ENCODE results near the gene OSTF1. TPM values are rescaled to one million over a fixed set of nuclear protein-coding genes. Genes with fewer than 3 reads are reported as not detected.

The OSTF1 gene
- total and polyA plus RNA-seq, 2 donors (not counting 3 experiments of a cell fraction or from before 2014, with no cell fraction given), result 23.5 to 70.9 TPM

DNA sequence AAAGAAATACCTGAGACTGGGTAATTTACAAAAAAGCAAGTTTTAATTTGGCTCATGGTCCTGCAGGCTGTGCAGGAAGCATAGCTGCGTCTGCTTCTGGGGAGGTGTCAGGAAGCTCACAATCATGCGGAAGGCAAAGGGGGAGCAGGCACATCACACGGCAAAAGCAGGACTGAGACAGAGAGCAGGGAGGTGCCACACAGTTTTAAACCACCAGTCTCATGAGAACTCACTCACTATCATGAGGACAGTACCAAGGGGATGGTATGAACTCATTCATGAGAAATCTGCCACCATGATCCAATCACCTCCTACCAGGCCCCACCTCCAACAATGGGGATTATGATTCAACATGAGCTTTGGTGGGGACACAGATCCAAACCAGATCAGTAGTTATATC lies 96.2 kb downstream of the OSTF1 start:
- ChIA-PET POLR2A (interaction anchor here (0.6 to 1.5 kb wide), 2 partner anchors 93 to 341 kb away, joined by 6 read pairs; no protein-coding TSS in a partner anchor), CTCF (interaction anchor here (1.5 to 3.3 kb wide), 4 partner anchors 13 to 411 kb away, joined by 6 to 45 read pairs (median 30); partner anchors contain the start of genes NMRK1 and OSTF1)
- Histone ChIP-seq H3K4me1 (ENCODE audit: control insufficient read depth, extremely low read depth, insufficient read depth, low read length) (peaks cover 5% of the 10 kb centered on the region), H3K9me3 (replicated peaks; ENCODE audit: control insufficient read depth, insufficient read depth, low read length) (no peaks in the 10 kb centered on the region), H2AFZ (ENCODE audit: low read depth, low read length) (no peak overlapping the region), H3K9me1 (replicated peaks; ENCODE audit: control insufficient read depth, extremely low read depth, insufficient read depth, low read length) (no peaks in the 10 kb centered on the region), H3K9ac (replicated peaks; ENCODE audit: extremely low read depth, insufficient read depth, low read length) (no peak overlapping the region), H3K27me3 (ENCODE audit: control insufficient read depth in 2 of 2, insufficient read depth in 2 of 2, low read length in 2 of 2) (no peaks in the 10 kb centered on the region), H4K20me1 (replicated peaks; ENCODE audit: control insufficient read depth, extremely low read depth, insufficient read depth, low read length) (no peaks in the 10 kb centered on the region), H3K36me3 (ENCODE audit: control insufficient read depth in 2 of 2, extremely low read depth in 1 of 2, insufficient read depth in 2 of 2, low read length in 2 of 2) (no peaks in the 10 kb centered on the region), H3K4me3 (replicated peaks in 1 of 3; ENCODE audit: insufficient read depth in 1 of 3, low read depth in 1 of 3, low read length in 3 of 3) (no peak overlapping the region), H3K27ac (ENCODE audit: insufficient read depth, low read depth, low read length) (no peak overlapping the region), H3K4me2 (ENCODE audit: insufficient read depth, low read length) (no peak overlapping the region), H3K79me2 (ENCODE audit: control insufficient read depth, insufficient read depth, low read length) (no peaks in the 10 kb centered on the region)
- dilution Hi-C loops (cut with MboI; ENCODE audit: extremely low pct_ligation_motif_present, low sequenced_read_pairs) (no loop called here), intact Hi-C loops (cut with micrococcal nuclease) (no loop called here)
- DNase-seq (ENCODE audit: low read depth, low spot score) (no peak), FAIRE-seq (no peak)
- no peak for TF ChIP-seq POLR2AphosphoS5 (IDR thresholded peaks at IDR 0.05; ENCODE audit: insufficient read depth, low read depth, low read length)
- no peak for TF ChIP-seq FOS (IDR thresholded peaks at IDR 0.05; ENCODE audit: borderline replicate concordance, insufficient read depth, low read length)
- TF ChIP-seq JUN (IDR thresholded peaks at IDR 0.05; ENCODE audit: borderline replicate concordance, insufficient read depth, insufficient read length, low read depth), result no peak
- TF ChIP-seq, protein P1, sequence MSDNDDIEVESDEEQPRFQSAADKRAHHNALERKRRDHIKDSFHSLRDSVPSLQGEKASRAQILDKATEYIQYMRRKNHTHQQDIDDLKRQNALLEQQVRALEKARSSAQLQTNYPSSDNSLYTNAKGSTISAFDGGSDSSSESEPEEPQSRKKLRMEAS (IDR thresholded peaks at IDR 0.05; ENCODE audit: insufficient read depth, insufficient read length), result no peak
- no peak for TF ChIP-seq MYC (IDR thresholded peaks at IDR 0.05; ENCODE audit: low read depth, low read length)
- TF ChIP-seq POLR2A (IDR thresholded peaks at IDR 0.05; ENCODE audit: low read depth, low read length), result no peak
- no peak for TF ChIP-seq EZH2 (IDR thresholded peaks at IDR 0.05; ENCODE audit: borderline replicate concordance, low read depth, low read length, severe bottlenecking)
- TF ChIP-seq GATA2 (IDR thresholded peaks at IDR 0.05; ENCODE audit: insufficient read depth, insufficient read length, low read depth, low read length), result no peak
- TF ChIP-seq, protein P2, sequence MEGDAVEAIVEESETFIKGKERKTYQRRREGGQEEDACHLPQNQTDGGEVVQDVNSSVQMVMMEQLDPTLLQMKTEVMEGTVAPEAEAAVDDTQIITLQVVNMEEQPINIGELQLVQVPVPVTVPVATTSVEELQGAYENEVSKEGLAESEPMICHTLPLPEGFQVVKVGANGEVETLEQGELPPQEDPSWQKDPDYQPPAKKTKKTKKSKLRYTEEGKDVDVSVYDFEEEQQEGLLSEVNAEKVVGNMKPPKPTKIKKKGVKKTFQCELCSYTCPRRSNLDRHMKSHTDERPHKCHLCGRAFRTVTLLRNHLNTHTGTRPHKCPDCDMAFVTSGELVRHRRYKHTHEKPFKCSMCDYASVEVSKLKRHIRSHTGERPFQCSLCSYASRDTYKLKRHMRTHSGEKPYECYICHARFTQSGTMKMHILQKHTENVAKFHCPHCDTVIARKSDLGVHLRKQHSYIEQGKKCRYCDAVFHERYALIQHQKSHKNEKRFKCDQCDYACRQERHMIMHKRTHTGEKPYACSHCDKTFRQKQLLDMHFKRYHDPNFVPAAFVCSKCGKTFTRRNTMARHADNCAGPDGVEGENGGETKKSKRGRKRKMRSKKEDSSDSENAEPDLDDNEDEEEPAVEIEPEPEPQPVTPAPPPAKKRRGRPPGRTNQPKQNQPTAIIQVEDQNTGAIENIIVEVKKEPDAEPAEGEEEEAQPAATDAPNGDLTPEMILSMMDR (IDR thresholded peaks at IDR 0.05; ENCODE audit: extremely low read depth in 1 of 2, insufficient read depth in 1 of 2, low read depth in 1 of 2, low read length in 2 of 2), result no peak
- BruUV-seq (replicated peaks), result no TSS peak
